ENCODE results near the gene SNRK.

SNRK gene

DNA sequence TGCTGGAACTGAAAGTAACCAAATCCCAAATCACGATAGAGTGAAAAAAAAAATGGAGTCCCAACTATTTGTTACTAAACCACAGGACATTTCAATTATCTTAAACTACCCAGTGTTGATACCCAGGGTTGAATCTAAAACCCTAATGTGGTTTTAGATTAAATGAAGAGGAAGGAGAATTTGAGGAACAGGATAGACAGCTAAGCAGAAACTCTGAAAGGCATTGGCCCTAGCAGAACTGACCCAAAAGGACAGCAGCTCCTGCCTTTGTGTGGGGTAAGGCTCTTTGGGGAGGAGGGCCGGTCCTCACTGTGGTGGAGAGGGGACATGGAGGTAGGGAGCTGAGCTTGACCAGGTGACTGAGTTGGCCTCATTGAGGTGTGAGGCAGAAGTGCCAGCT, 30.7 kb upstream of the SNRK start:
- H3K79me2 ChIP-seq (ENCODE audit: insufficient read depth, low read length) = no peaks in the 10 kb centered on the region
- no peaks in the 10 kb centered on the region for H3K27me3 ChIP-seq (ENCODE audit: low read length)
- TF ChIP-seq, protein P1, sequence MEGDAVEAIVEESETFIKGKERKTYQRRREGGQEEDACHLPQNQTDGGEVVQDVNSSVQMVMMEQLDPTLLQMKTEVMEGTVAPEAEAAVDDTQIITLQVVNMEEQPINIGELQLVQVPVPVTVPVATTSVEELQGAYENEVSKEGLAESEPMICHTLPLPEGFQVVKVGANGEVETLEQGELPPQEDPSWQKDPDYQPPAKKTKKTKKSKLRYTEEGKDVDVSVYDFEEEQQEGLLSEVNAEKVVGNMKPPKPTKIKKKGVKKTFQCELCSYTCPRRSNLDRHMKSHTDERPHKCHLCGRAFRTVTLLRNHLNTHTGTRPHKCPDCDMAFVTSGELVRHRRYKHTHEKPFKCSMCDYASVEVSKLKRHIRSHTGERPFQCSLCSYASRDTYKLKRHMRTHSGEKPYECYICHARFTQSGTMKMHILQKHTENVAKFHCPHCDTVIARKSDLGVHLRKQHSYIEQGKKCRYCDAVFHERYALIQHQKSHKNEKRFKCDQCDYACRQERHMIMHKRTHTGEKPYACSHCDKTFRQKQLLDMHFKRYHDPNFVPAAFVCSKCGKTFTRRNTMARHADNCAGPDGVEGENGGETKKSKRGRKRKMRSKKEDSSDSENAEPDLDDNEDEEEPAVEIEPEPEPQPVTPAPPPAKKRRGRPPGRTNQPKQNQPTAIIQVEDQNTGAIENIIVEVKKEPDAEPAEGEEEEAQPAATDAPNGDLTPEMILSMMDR (IDR thresholded peaks at IDR 0.05; ENCODE audit: insufficient read depth, low read length, poor library complexity, severe bottlenecking) = no peak
- no peak for TF ChIP-seq EZH2phosphoT487 (conservative IDR thresholded peaks at IDR 0.05; ENCODE audit: low read length)
- H3K9me3 ChIP-seq (ENCODE audit: insufficient read depth, low read length) = no peaks in the 10 kb centered on the region
- no peaks in the 10 kb centered on the region for H3K36me3 ChIP-seq (ENCODE audit: low read length)
- no peak overlapping the region for H3K4me3 ChIP-seq (ENCODE audit: insufficient read depth, low read length, poor library complexity, severe bottlenecking)
- no peak overlapping the region for H3K27ac ChIP-seq (ENCODE audit: low read depth, low read length)
- H4K20me1 ChIP-seq (ENCODE audit: low read depth, low read length) = no peaks in the 10 kb centered on the region
- no peaks in the 10 kb centered on the region for H3K9me2 ChIP-seq (replicated peaks; ENCODE audit: insufficient read depth, low read length)
- H3K4me2 ChIP-seq (ENCODE audit: low read depth, low read length, poor library complexity, severe bottlenecking) = no peak overlapping the region
- H3K9ac ChIP-seq (ENCODE audit: low read length) = no peak overlapping the region
- no peaks in the 10 kb centered on the region for H3F3A ChIP-seq (ENCODE audit: insufficient read depth)
- H2AFZ ChIP-seq (ENCODE audit: low read depth, low read length, severe bottlenecking) = no peak overlapping the region

DNA sequence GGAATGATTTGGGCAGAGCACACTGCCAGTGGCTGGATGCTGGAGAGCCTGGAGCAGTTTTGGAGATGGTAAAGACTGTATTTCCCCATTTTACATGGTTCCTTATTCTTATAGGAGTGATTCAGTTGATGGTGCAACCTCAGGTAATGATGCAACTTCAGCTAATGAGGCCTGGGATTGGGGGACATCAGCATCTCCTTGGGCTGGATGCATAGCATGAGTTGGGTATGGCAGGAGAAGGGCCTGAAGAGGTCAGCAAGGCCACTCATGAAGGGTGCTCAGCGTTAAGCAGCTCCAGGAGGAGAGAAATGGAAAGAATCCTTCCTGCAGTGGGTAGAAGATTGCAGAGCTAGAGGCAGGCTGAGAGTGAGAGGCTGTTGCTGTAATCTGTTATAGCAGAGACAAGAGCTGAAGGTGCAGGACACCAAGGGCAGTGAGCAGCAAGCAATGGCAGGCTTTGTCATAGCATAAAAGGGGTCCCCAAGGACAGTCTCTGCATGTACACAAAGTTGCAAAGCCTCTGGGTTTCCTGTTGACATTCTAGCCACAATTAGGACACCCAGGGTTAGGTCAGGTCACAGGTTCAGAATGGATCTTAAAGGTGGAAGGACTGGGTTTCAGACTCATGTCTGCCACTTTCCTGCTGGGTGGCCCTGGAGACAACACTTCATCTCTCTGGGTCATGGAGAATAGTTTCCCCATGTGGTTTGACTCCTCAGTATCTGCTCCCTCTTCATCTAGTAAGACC, 29.5 kb upstream of the SNRK start:
- no peak overlapping the region for H2AFZ ChIP-seq (ENCODE audit: low read depth, low read length, severe bottlenecking)
- H3K36me3 ChIP-seq (ENCODE audit: low read length) = no peaks in the 10 kb centered on the region
- no peaks in the 10 kb centered on the region for H3K27me3 ChIP-seq (ENCODE audit: low read length)
- H4K20me1 ChIP-seq (ENCODE audit: low read depth, low read length) = no peaks in the 10 kb centered on the region
- no peaks in the 10 kb centered on the region for H3F3A ChIP-seq (ENCODE audit: insufficient read depth)
- no peak overlapping the region for H3K9ac ChIP-seq (ENCODE audit: low read length)
- H3K9me2 ChIP-seq (replicated peaks; ENCODE audit: insufficient read depth, low read length) = no peaks in the 10 kb centered on the region
- H3K27ac ChIP-seq (ENCODE audit: low read depth, low read length) = no peak overlapping the region
- H3K4me2 ChIP-seq (ENCODE audit: low read depth, low read length, poor library complexity, severe bottlenecking) = no peak overlapping the region
- H3K9me3 ChIP-seq (ENCODE audit: insufficient read depth, low read length) = no peaks in the 10 kb centered on the region
- H3K79me2 ChIP-seq (ENCODE audit: insufficient read depth, low read length) = no peaks in the 10 kb centered on the region
- TF ChIP-seq, protein P1 (IDR thresholded peaks at IDR 0.05; ENCODE audit: insufficient read depth, low read length, poor library complexity, severe bottlenecking) = no peak
- no peak overlapping the region for H3K4me3 ChIP-seq (ENCODE audit: insufficient read depth, low read length, poor library complexity, severe bottlenecking)

DNA sequence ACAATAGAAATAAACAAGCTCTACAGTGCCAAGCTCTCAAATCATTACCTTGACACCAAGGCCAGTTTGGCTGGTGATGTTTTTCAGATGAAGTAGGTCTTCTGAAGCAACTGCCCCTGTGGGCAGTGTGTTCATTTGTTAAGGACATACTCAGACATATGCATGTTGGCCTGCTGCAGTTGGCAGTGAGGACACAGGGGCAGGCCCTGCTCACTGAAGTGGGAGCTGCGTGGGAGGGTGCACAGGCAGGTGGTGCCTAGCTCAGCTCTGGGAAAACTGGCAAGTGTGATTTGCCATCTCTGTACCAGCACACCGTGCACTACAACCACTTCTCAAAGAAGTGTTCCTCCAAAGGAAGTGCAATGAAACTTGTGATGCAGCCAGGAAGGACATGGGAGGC, 28.5 kb upstream of the SNRK start:
- H3K4me2 ChIP-seq (ENCODE audit: low read depth, low read length, poor library complexity, severe bottlenecking) = no peak overlapping the region
- TF ChIP-seq EZH2phosphoT487 (conservative IDR thresholded peaks at IDR 0.05; ENCODE audit: low read length) = no peak
- H3K27me3 ChIP-seq (ENCODE audit: low read length) = no peaks in the 10 kb centered on the region
- H3K9me3 ChIP-seq (ENCODE audit: insufficient read depth, low read length) = no peaks in the 10 kb centered on the region
- no peak overlapping the region for H3K4me3 ChIP-seq (ENCODE audit: insufficient read depth, low read length, poor library complexity, severe bottlenecking)
- no peaks in the 10 kb centered on the region for H3K36me3 ChIP-seq (ENCODE audit: low read length)
- no peak overlapping the region for H3K9ac ChIP-seq (ENCODE audit: low read length)
- H3K9me2 ChIP-seq (replicated peaks; ENCODE audit: insufficient read depth, low read length) = no peaks in the 10 kb centered on the region
- H4K20me1 ChIP-seq (ENCODE audit: low read depth, low read length) = no peaks in the 10 kb centered on the region
- H3K27ac ChIP-seq (ENCODE audit: low read depth, low read length) = no peak overlapping the region
- H3F3A ChIP-seq (ENCODE audit: insufficient read depth) = no peaks in the 10 kb centered on the region
- no peaks in the 10 kb centered on the region for H3K79me2 ChIP-seq (ENCODE audit: insufficient read depth, low read length)
- no peak overlapping the region for H2AFZ ChIP-seq (ENCODE audit: low read depth, low read length, severe bottlenecking)

DNA sequence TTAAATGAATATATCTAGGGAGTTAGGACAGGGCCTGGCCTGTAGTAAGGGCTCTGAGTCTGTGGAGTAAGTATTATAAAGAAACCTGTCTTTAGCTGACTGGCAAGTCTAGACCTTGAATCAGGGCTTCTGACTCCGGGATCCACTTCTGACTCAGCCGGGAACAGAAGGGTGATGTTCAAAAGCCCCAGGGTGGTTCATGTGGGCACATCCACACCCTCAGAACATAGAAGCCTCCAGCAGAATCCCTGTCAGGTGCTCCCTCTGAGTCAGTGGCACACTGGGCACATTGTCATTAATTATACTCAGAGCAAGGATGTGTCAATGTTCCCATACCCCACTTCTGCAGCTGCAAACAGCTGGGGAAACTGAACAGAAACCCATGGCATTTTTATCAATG, 26.7 kb upstream of the SNRK start:
- Histone ChIP-seq H3K9ac (ENCODE audit: low read length) (no peak overlapping the region), H3F3A (ENCODE audit: insufficient read depth) (no peaks in the 10 kb centered on the region), H3K36me3 (ENCODE audit: low read length) (no peaks in the 10 kb centered on the region), H4K20me1 (ENCODE audit: low read depth, low read length) (no peaks in the 10 kb centered on the region), H3K27me3 (ENCODE audit: low read length) (no peaks in the 10 kb centered on the region), H3K4me3 (ENCODE audit: insufficient read depth, low read length, poor library complexity, severe bottlenecking) (no peak overlapping the region), H3K79me2 (ENCODE audit: insufficient read depth, low read length) (no peaks in the 10 kb centered on the region), H3K9me2 (replicated peaks; ENCODE audit: insufficient read depth, low read length) (no peaks in the 10 kb centered on the region), H3K4me2 (ENCODE audit: low read depth, low read length, poor library complexity, severe bottlenecking) (no peak overlapping the region), H3K27ac (ENCODE audit: low read depth, low read length) (no peak overlapping the region), H3K9me3 (ENCODE audit: insufficient read depth, low read length) (no peaks in the 10 kb centered on the region), H2AFZ (ENCODE audit: low read depth, low read length, severe bottlenecking) (no peak overlapping the region)
- TF ChIP-seq, protein P1 (IDR thresholded peaks at IDR 0.05; ENCODE audit: insufficient read depth, low read length, poor library complexity, severe bottlenecking) = no peak
- TF ChIP-seq EZH2phosphoT487 (conservative IDR thresholded peaks at IDR 0.05; ENCODE audit: low read length) = no peak
